HUDEP-2 (cell line): ENCODE data around the gene LIPA.
"Not testable (repeated sequence)": the region's sequence is repeated elsewhere in the genome, so short reads cannot be mapped to it uniquely, and the experiment has no call there.

Experiments used
- DNase-seq, 76 experiments: peaks; one replicate each; lab custom pipeline; 2025; ENCODE audit not compliant: unreplicated experiment in 76 of 76; lab: John Stamatoyannopoulos, UW

The LIPA gene

GRCh38 chr10:89171263-89171872 is 80.2 kb downstream of the LIPA start:
- DNase-seq = no peak

GRCh38 chr10:89168354-89168900 is 83.1 kb downstream of the LIPA start:
- not testable (repeated sequence) for DNase-seq

GRCh38 chr10:89167915-89168314 is 83.7 kb downstream of the LIPA start:
- no peak for DNase-seq

- no peak for DNase-seq
Observed at GRCh38 chr10:89165923-89166322, 85.7 kb downstream of the LIPA start.

GRCh38 chr10:89164920-89165319 is 86.7 kb downstream of the LIPA start:
- DNase-seq = no peak

- no peak for DNase-seq
Observed at GRCh38 chr10:89164080-89164479, 87.5 kb downstream of the LIPA start.
